Fibroblast of villous mesenchyme (primary cell): Measurements from ENCODE around the gene KRTAP20-1. TPM values are rescaled to one million over a fixed set of nuclear protein-coding genes. Genes with fewer than 3 reads are reported as not detected.

ENCODE experiments used
- DNase-seq: peaks from one replicate; pipeline ENCODE4 v3.0.0-alpha.2; 2010; ENCODE audit warnings: low read depth
- H3K4me3 ChIP-seq: 2 replicates; pipeline ENCODE4 v1.5.1; 2011; ENCODE audit warnings: low read depth, mild to moderate bottlenecking, low read length
- CTCF ChIP-seq: IDR thresholded peaks from 2 replicates; pipeline ENCODE4 v1.5.1; 2012; ENCODE audit warnings: low read depth, mild to moderate bottlenecking, low read length; ENCODE audit not compliant: insufficient read depth
- total RNA-seq: library from RNA; depleted of rRNA; stranded (reverse); fragments of >200 nt; gene quantifications from 2 replicates; pipeline ENCODE4 v1.2.3, GENCODE V29; 2012

Gene KRTAP20-1
- not detected in 2 replicates for total RNA-seq

GRCh38 chr21:30616125-30616524 lies at the start of gene KRTAP20-1:
Gene KRTAP20-1, plus strand, starts transcription at chr21:30616425. Its CDS starts 30 bp downstream, at chr21:30616455.
- H3K4me3 ChIP-seq = no peak within 1 kb of the TSS
- TF ChIP-seq CTCF = no peak
- no peak for DNase-seq

- TF ChIP-seq CTCF = no peak
- no peak overlapping the region for H3K4me3 ChIP-seq
- DNase-seq = no peak
These were observed 48.6 kb upstream of the KRTAP20-1 start for GRCh38 chr21:30567617-30568016.

GRCh38 chr21:30577766-30578165 lies 38.5 kb upstream of the KRTAP20-1 start:
- DNase-seq = no peak
- no peak overlapping the region for H3K4me3 ChIP-seq
- TF ChIP-seq CTCF = no peak

GRCh38 chr21:30579346-30579745 lies 36.9 kb upstream of the KRTAP20-1 start:
- no peak overlapping the region for H3K4me3 ChIP-seq
- DNase-seq = no peak
- TF ChIP-seq CTCF = no peak

- no peak for TF ChIP-seq CTCF
- no peak overlapping the region for H3K4me3 ChIP-seq
- no peak for DNase-seq
These were observed 36.1 kb upstream of the KRTAP20-1 start for GRCh38 chr21:30580132-30580531.

- TF ChIP-seq CTCF = no peak
- DNase-seq = no peak
- H3K4me3 ChIP-seq = no peak overlapping the region
These were observed 33.4 kb upstream of the KRTAP20-1 start for GRCh38 chr21:30582870-30583269.

- no peak within 1 kb of the TSS for H3K4me3 ChIP-seq
- DNase-seq = no peak
- no peak for TF ChIP-seq CTCF
These were observed 25.9 kb upstream of the KRTAP20-1 start, which contains the start of gene KRTAP22-2 for GRCh38 chr21:30590297-30590696. Gene KRTAP22-2, minus strand, starts transcription at chr21:30590397.
